ENCODE results near the gene SMIM20. TPM values are rescaled to one million over a fixed set of nuclear protein-coding genes. Genes with fewer than 3 reads are reported as not detected.

SMIM20 gene
- total and polyA plus RNA-seq, 8 donors, result 19.4 to 85.3 (median 43.8) TPM; not detected in 1

GRCh38 chr4:25870081-25870480 lies 43.9 kb upstream of the SMIM20 start:
- Histone ChIP-seq H3K27ac (no peak overlapping the region), H3K36me3 (no peaks in the 10 kb centered on the region), H3K4me1 (peaks cover 0 to 12% (median 9%) of the 10 kb centered on the region in 4 donors), H3K27me3 (no peaks in the 10 kb centered on the region), H3K4me3 (no peak overlapping the region), H3K9me3 (no peaks in the 10 kb centered on the region)
- no peak for DNase-seq
- intact Hi-C loops (cut with DNase I; ENCODE audit: low total_unique reads), result no loop called here
- 81 to 97% (median 94%) methylated on average over 2 of the region's 2 CpGs for whole genome bisulfite sequencing, 5 donors
- TF ChIP-seq CTCF (IDR thresholded peaks at IDR 0.05), result no peak
- no peak for TF ChIP-seq POLR2A (IDR thresholded peaks at IDR 0.05)
- no peak for TF ChIP-seq POLR2AphosphoS5 (IDR thresholded peaks at IDR 0.05)
- no peak for TF ChIP-seq EP300 (IDR thresholded peaks at IDR 0.05)

GRCh38 chr4:25872851-25873631 lies 41.0 kb upstream of the SMIM20 start:
- no peak overlapping the region for H3K4me3 ChIP-seq
- DNase-seq, result no peak
- 62 to 74% (median 69%) methylated on average over 13 of the region's 13 CpGs for WGBS, 5 donors
- no peaks in the 10 kb centered on the region for H3K36me3 ChIP-seq
- peaks cover 0 to 11% (median 8%) of the 10 kb centered on the region in 4 donors for H3K4me1 ChIP-seq
- no peaks in the 10 kb centered on the region for H3K27me3 ChIP-seq
- peak overlapping the region in 2 of 5 donors; percentile 33 to 45 for H3K27ac ChIP-seq
- intact Hi-C loops (cut with DNase I; ENCODE audit: low total_unique reads), result no loop called here
- TF ChIP-seq CTCF (IDR thresholded peaks at IDR 0.05) (no peak), EP300 (IDR thresholded peaks at IDR 0.05) (no peak), POLR2AphosphoS5 (IDR thresholded peaks at IDR 0.05) (no peak), POLR2A (IDR thresholded peaks at IDR 0.05) (no peak)
- H3K9me3 ChIP-seq, result no peaks in the 10 kb centered on the region

DNA sequence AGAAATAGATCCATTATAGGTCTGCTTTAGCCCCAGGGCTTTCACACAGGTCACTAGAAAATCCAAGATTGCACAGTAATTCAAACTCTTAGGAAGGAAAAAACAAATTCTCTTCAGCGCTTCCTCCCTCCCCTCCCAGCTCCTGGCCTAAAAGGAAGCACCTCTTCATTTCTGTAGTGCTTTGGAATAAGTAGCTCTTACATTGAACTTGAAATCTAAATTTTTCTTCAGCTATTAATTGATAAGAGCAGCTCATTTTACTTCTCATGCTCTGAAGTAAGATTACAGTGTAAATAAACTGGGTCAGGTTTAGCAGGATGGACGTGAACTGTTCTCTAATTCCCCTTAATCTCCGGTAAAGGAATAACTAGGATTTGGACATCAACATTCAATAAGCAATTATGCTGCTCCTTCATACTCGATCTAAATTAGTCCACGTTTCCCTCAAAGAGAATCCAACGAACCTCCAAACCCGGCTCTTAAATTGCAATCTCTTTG lies 40.3 kb upstream of the SMIM20 start:
- Histone ChIP-seq H3K27me3 (no peaks in the 10 kb centered on the region), H3K36me3 (no peaks in the 10 kb centered on the region), H3K27ac (peak overlapping the region in 2 of 5 donors; percentile 33 to 45), H3K4me1 (peaks cover 0 to 11% (median 8%) of the 10 kb centered on the region in 4 donors), H3K9me3 (no peaks in the 10 kb centered on the region), H3K4me3 (no peak overlapping the region)
- DNase-seq, result peak in 1 of 2 donors; percentile 48
- TF ChIP-seq POLR2A (IDR thresholded peaks at IDR 0.05) (no peak), CTCF (IDR thresholded peaks at IDR 0.05) (no peak), POLR2AphosphoS5 (IDR thresholded peaks at IDR 0.05) (no peak), EP300 (IDR thresholded peaks at IDR 0.05) (no peak)
- WGBS, 5 donors, result 28 to 63% (median 37%) methylated on average over 7 of the region's 7 CpGs
- intact Hi-C loops (cut with DNase I; ENCODE audit: low total_unique reads), result no loop called here

GRCh38 chr4:25874655-25875054 lies 39.4 kb upstream of the SMIM20 start:
- TF ChIP-seq POLR2AphosphoS5 (IDR thresholded peaks at IDR 0.05) (no peak), EP300 (IDR thresholded peaks at IDR 0.05) (no peak), CTCF (IDR thresholded peaks at IDR 0.05) (no peak), POLR2A (IDR thresholded peaks at IDR 0.05) (no peak)
- Histone ChIP-seq H3K36me3 (no peaks in the 10 kb centered on the region), H3K9me3 (no peaks in the 10 kb centered on the region), H3K4me1 (peaks cover 0 to 11% (median 8%) of the 10 kb centered on the region in 4 donors), H3K27me3 (no peaks in the 10 kb centered on the region), H3K27ac (peak overlapping the region in 1 of 5 donors; percentile 45), H3K4me3 (no peak overlapping the region)
- no peak for DNase-seq
- WGBS, 5 donors, result 75 to 90% (median 82%) methylated on average over 3 of the region's 3 CpGs
- intact Hi-C loops (cut with DNase I; ENCODE audit: low total_unique reads), result no loop called here

Data from stomach (tissue), 9 donors.